GM12892 (cell line): ENCODE data around the gene ACADSB.

Source experiments
- POLR2A ChIP-seq: IDR thresholded peaks from 2 replicates; pipeline ENCODE4 v1.6.1; 2011; ENCODE audit warnings: low read depth, low read length, control low read depth
- TAF1 ChIP-seq: IDR thresholded peaks from 2 replicates; pipeline ENCODE4 v1.6.1; 2011; ENCODE audit warnings: low read depth, mild to moderate bottlenecking, control low read depth, low read length, borderline replicate concordance

- TF ChIP-seq POLR2A (no peak), TAF1 (no peak)
Measured at GRCh38 chr10:123087786-123088185, 79.0 kb downstream of the ACADSB start.
